NCI-H146 treated with DMSO at 0.1 percent for 48 hours (cell line): Measurements from ENCODE around the gene BCAS2.
"Not testable (repeated sequence)": the region's sequence is repeated elsewhere in the genome, so short reads cannot be mapped to it uniquely, and the experiment has no call there.

ENCODE experiments used
- DNase-seq: peaks from one replicate; lab custom pipeline; 2025; ENCODE audit not compliant: unreplicated experiment; lab: John Stamatoyannopoulos, UW

Gene BCAS2

GRCh38 chr1:114581335-114582287 lies at the start of gene BCAS2:
TSS of gene BCAS2 (minus strand) at chr1:114581615. CDS start at chr1:114581591, 24 bp downstream.
- peak; percentile 94 for DNase-seq

- no peak for DNase-seq
Measured at GRCh38 chr1:114627107-114627506, 45.7 kb upstream of the BCAS2 start.

DNA sequence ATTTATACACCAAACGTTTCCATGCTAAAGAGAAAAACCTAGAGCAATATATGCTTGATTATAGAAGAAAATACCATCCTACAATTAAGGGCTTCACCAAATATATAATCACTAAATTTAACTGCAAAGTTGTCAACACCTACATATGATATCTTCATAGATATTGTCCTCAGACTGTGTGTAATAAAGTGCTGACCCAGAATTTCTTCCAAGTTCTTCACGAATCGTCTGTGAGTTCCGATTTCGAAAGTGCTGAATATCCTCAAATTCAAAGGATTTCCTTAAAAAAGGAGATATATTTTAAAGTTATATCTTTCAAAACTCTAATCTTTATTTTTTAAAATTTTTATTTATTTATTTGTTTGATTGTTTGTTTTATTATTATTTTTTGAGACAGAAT lies 41.9 kb upstream of the BCAS2 start:
- DNase-seq, result no peak

GRCh38 chr1:114620419-114620818 lies 39.0 kb upstream of the BCAS2 start:
- DNase-seq, result no peak

DNA sequence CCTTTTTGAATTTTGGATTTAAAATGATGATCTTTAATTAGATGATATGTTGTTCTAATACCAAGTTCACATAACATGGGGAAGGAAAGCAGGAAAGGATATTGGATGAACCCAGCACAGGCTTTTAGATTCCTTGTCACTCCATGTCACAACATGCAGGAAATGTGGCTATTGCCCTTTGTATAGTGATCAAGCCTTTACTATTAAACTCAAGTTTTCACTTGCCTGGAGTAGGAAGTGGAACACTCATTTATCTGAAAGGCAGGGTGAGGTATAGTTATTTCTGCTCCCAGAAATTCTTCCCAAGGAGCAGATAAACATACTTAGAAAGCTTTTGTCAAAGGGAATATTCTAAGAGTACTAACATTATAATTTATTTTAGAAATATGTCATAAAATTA lies 37.2 kb upstream of the BCAS2 start:
- DNase-seq, result no peak

- DNase-seq, result no peak
Measured at GRCh38 chr1:114610546-114611245, 29.3 kb upstream of the BCAS2 start.

DNA sequence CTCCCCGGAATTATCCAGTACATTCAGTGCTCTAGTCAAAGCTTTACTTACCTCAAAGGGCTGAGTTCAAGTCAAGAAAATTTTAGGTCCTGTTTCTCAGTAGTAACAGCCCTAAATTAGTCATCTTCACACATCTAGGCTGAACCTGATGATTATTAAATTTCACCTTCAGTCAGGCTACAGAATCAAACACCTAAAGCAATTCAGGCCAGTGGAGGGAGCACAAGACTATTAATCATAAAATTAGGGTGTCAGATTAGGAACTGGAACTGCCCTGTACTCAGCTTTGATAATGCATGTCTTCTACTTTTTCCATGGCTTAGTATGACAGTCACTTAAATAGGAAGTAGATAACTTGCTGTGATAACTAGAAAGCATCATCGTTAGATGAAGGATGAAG lies 28.4 kb upstream of the BCAS2 start:
- DNase-seq, result no peak

DNA sequence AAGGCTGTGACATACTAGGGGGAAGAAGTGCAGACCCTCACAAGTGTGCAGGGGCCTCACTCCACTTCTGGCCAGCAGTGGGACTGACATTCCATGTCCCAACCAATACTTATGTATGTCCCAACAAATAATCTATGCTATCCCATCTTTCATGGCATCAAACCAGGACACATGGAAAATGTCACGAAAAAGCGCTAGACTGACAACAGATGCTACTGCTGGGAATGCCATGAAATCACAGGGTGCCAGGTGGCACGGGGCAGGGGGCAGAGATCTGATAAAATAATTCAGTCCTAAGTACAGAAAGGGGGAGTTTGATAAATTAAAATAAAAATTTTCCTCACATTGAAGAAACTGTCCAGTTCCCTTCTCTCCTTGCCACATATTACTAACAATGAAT lies 27.6 kb upstream of the BCAS2 start:
- DNase-seq, result no peak

GRCh38 chr1:114607223-114607622 lies 25.8 kb upstream of the BCAS2 start:
- DNase-seq, result no peak

DNA sequence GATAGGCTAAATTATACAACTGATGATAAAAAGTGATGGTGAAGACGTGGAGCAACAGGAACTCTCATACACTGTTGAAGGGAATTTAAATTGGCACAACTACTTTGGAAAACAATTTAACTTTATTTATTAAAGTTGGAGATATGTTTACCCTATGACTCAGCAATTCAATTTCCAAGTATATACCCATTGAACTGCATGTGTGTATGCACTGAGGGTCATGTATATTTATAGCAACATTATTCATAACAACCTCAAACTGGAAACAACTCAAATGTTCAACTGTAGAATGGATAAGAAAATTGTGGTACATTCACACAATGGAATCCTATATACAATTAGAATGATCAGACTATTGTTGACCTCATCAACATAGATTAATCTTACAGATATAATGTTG lies 16.5 kb upstream of the BCAS2 start:
- no peak for DNase-seq

- DNase-seq, result no peak
Measured at GRCh38 chr1:114595602-114596001, 14.2 kb upstream of the BCAS2 start.

GRCh38 chr1:114594046-114594445 lies 12.6 kb upstream of the BCAS2 start:
- DNase-seq, result no peak

DNA sequence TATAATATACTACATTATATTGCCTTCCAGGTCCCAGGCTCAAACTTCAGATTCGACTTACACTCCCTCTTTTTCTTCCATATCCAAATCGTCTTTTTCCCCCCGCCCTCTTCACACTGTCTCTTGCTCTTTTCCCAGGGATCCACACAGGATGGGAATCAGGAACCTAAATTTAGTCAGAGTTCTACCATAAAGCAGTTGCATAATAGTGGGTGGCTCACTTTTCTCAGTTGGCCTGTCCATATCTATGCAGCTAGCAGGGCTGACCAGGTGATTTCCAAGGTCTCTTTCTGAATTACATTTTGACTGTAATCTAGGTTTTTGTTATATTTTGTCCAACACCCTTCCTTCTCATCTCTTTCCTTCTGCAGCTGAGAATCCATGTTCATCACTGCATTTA lies 7.7 kb upstream of the BCAS2 start:
- no peak for DNase-seq

GRCh38 chr1:114588196-114588689 lies 6.8 kb upstream of the BCAS2 start:
- no peak for DNase-seq

- no peak for DNase-seq
Measured at GRCh38 chr1:114587203-114587991, 6.0 kb upstream of the BCAS2 start.

DNA sequence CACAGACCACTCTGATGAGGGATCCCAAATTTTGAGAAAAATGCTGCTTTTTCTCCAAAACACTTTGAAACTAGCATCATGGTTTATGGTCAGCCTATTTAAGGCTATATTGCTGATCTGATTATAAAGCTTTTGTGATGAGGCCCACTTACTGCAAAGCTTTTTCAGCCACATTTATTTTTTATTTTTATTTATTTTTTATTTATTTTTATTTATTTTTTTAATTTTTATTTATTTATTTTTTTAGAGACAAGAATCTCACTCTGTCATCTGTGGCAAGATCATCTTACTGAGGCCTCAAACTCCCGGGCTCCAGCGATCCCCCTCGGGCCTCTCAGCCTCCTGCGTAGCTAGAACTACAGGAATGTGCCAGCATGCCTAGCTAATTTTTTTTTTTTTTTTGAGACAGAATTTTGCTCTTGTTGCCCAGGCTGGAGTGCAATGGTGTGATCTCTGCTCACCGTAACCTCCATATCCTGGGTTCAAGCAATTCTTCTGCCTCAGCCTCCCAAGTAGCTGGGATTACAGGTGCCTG lies 5.2 kb upstream of the BCAS2 start:
- no peak for DNase-seq

DNA sequence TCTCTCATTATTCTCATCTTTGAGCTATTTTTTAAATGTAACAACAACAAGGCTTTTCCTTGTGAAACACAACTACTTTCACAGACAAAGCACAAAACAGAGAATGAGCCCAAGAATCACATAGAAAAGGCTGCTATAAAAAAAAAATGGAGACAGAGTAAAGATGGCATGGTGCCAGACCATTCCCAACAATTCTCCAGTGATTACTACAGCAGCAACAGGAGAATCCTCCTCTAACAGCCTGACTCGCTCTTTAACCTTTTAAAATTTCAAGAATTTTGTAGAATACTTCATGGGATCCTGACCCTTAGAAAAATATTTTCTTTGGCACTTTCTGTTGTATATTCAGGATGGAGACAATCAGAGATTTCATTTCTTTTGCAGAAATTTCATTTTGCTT lies 3.8 kb upstream of the BCAS2 start:
- no peak for DNase-seq

DNA sequence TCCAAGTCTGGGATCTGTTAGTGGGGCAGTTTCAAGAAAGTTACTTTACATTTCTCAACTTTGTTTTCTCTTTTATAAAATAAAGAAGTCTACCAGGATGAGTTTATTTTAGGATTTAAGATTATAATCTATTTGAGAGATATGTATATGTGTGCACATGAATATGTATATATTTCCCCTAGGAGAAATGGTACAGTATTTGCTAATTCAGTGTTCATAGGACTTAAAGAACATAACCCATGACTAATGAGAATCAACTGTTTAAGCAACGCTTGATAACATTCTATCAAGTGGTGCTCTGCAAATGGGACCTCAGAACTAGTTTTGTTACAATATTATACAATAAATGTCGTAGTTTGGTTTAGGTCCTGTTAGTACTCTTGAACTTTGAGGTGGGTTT lies 7.0 kb downstream of the BCAS2 start:
- DNase-seq, result no peak

DNA sequence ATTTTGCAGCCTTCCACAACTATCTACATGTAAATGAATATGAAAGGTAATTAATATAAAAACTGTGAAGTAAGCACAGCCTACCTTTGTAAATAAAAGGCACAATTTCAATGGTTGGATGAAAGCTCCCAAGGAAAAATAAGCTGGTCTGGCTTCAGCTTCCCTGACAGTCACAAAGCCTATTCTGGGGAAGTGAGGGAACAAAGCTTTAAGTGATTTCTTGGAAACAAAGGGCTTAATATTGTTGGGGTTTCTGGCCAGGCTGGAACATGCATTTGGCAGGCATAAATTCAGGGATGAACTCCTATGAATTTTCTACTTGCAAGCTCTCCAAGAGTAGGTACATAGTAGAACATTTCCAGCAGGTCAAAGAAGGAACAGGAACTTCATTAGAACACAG lies 17.3 kb downstream of the BCAS2 start:
- no peak for DNase-seq

DNA sequence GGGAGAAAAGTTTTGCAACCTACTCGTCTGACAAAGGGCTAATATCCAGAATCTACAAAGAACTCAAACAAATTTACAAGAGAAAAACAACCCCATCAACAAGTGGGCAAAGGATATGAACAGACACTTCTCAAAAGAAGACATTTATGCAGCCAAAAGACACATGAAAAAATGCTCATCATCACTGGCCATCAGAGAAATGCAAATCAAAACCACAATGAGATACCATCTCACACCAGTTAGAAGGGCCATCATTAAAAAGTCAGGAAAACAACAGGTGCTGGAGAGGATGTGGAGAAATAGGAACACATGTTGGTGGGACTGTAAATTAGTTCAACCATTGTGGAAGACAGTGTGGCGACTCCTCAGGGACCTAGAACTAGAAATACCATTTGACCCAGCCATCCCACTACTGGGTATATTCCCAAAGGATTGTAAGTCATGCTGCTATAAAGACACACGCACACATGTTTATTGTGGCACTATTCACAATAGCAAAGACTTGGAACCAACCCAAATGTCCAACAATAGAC lies 18.4 kb downstream of the BCAS2 start:
- DNase-seq, result not testable (repeated sequence)

DNA sequence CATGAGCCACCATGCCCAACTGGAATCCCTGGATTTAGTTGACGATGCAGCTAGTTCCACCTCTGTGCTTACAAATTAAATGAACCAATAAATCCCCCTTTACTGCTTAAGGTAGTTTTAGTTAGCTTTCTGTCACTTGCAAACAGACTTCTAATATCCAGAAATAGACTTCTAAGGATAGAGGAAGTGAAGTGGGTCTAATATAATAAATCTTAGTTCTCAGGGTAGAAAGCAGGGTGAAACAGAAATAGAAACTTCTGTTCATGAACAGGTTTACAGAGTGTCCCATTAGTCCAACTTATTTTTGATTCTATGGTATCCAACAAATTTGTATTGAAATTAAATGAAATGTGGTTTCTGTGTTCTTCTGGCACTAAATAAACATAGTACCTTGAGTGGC lies 20.1 kb downstream of the BCAS2 start:
- no peak for DNase-seq
